ENCODE results near the gene P2RY12.

GRCh38 chr3:151393146-151393830 lies 8.7 kb upstream of the P2RY12 start:
- TF ChIP-seq SP1 (CRISPR knock-in tag; IDR thresholded peaks at IDR 0.05), result no peak
- TF ChIP-seq USF1 (CRISPR knock-in tag; IDR thresholded peaks at IDR 0.05), result no peak
- no peak for TF ChIP-seq ZNF511 (CRISPR knock-in tag; IDR thresholded peaks at IDR 0.05)
- no peak for TF ChIP-seq PATZ1 (CRISPR knock-in tag; IDR thresholded peaks at IDR 0.05; ENCODE audit: borderline replicate concordance)
- no peak for TF ChIP-seq XRCC4 (IDR thresholded peaks at IDR 0.05; ENCODE audit: extremely low read depth, insufficient read depth, insufficient read length)
- TF ChIP-seq ETV6 (IDR thresholded peaks at IDR 0.05; ENCODE audit: borderline replicate concordance in 1 of 2, low read depth in 2 of 2, low read length in 1 of 2), result no peak
- TF ChIP-seq ETV6 (CRISPR knock-in tag; IDR thresholded peaks at IDR 0.05; ENCODE audit: borderline replicate concordance), result no peak
- TF ChIP-seq E4F1 (CRISPR knock-in tag; IDR thresholded peaks at IDR 0.05; ENCODE audit: borderline replicate concordance), result no peak
- TF ChIP-seq POLR2A (conservative IDR thresholded peaks at IDR 0.05), result no peak
- no peak for TF ChIP-seq GATA2 (CRISPR knock-in tag; IDR thresholded peaks at IDR 0.05)
- no peak for TF ChIP-seq ATF1 (CRISPR knock-in tag; IDR thresholded peaks at IDR 0.05)
- TF ChIP-seq ATF1 (tag; IDR thresholded peaks at IDR 0.05), result no peak
- TF ChIP-seq CTCF (IDR thresholded peaks at IDR 0.05 in 2 of 3, conservative IDR thresholded peaks at IDR 0.05 in 1 of 3; ENCODE audit: insufficient read depth in 2 of 3, low read depth in 1 of 3, low read length in 3 of 3), result no peak

All from K562 (cell line).